Body of pancreas (tissue), 4 donors: ENCODE data around the gene BCL2.

Experiments used
- POLR2A ChIP-seq, 3 donors: fragments of 450-650 bp; IDR thresholded peaks; one replicate each; pipeline ENCODE4 v1.6.1; 2016; ENCODE audit warnings: antibody characterized with exemption in 3 of 3, mild to moderate bottlenecking in 2 of 3
- TF ChIP-seq, protein P1 (sequence below), 7 experiments: fragments of 450-650 bp in 4 of 7; fragments of 200-600 bp in 3 of 7; sonication (generic) in 3 of 7; IDR thresholded peaks; one replicate each; pipeline ENCODE4 v1.5.1; 2016 to 2019; ENCODE audit warnings: antibody characterized with exemption in 7 of 7

DNA sequence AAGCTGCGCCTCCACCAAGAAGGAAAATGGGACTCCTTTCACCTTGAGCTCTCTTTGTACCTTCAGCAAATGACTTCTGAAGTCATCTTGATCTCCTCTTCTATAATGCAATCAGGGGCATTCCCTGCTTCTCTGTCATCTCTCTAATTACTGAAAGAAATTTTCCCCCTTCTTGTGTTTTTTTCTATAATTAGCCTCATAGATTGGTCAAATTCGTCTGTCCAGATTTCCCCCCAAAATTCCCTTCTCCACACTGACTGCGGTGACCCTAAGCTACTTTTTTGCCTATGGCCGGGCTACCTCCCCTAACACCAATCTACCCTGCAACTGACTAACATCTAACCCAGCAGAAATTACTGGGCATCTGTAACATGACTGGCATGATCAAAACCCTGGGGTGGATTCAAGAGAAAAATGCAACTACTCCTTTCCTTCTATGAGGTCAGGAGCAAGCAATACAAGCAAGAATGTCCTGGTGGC lies 168.6 kb downstream of the BCL2 start:
- no peak for TF ChIP-seq POLR2A (IDR thresholded peaks at IDR 0.05)
- TF ChIP-seq, protein P1, sequence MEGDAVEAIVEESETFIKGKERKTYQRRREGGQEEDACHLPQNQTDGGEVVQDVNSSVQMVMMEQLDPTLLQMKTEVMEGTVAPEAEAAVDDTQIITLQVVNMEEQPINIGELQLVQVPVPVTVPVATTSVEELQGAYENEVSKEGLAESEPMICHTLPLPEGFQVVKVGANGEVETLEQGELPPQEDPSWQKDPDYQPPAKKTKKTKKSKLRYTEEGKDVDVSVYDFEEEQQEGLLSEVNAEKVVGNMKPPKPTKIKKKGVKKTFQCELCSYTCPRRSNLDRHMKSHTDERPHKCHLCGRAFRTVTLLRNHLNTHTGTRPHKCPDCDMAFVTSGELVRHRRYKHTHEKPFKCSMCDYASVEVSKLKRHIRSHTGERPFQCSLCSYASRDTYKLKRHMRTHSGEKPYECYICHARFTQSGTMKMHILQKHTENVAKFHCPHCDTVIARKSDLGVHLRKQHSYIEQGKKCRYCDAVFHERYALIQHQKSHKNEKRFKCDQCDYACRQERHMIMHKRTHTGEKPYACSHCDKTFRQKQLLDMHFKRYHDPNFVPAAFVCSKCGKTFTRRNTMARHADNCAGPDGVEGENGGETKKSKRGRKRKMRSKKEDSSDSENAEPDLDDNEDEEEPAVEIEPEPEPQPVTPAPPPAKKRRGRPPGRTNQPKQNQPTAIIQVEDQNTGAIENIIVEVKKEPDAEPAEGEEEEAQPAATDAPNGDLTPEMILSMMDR (IDR thresholded peaks at IDR 0.05), result no peak
